Thoracic aorta (tissue), 2 donors: Measurements from ENCODE around the gene FOS. TPM values are rescaled to one million over a fixed set of nuclear protein-coding genes. Genes with fewer than 3 reads are reported as not detected.

Source experiments
- ATAC-seq: fragments of 150-250 bp; one replicate; pipeline ENCODE4 v1.8.0; 2017; ENCODE audit warnings: low read depth; ENCODE audit not compliant: insufficient number of reproducible peaks, low FRiP score
- DNase-seq: peaks from one replicate; pipeline ENCODE4 v3.0.0-alpha.2; 2020; ENCODE audit warnings: low spot score
- H3K27ac ChIP-seq, 2 donors: fragments of 200-600 bp; sonication (generic); 1 replicate in 1 of 2; 2 replicates in 1 of 2; pipeline ENCODE4 v1.5.1; 2016; ENCODE audit warnings: mild to moderate bottlenecking in 2 of 2, moderate library complexity in 2 of 2
- H3K27me3 ChIP-seq: fragments of 200-600 bp; sonication (generic); replicated peaks from 2 replicates; pipeline ENCODE4 v1.6.0; 2016; ENCODE audit warnings: mild to moderate bottlenecking; ENCODE audit not compliant: insufficient read depth
- H3K36me3 ChIP-seq: fragments of 200-600 bp; sonication (generic); one replicate; pipeline ENCODE4 v1.5.1; 2016
- H3K4me1 ChIP-seq, 2 donors: fragments of 200-600 bp; sonication (generic); 1 replicate in 1 of 2; 2 replicates in 1 of 2; pipeline versions ENCODE4 v1.5.1 to v1.6.0; 2016; ENCODE audit warnings: low read depth in 2 of 2, mild to moderate bottlenecking in 1 of 2; ENCODE audit not compliant: control insufficient read depth in 1 of 2
- H3K4me3 ChIP-seq: fragments of 200-600 bp; sonication (generic); 2 replicates; pipeline ENCODE4 v1.5.1; 2016; ENCODE audit warnings: mild to moderate bottlenecking
- H3K9me3 ChIP-seq: fragments of 200-600 bp; sonication (generic); 2 replicates; pipeline ENCODE4 v1.5.1; 2016
- total RNA-seq, 2 donors: library from RNA; depleted of rRNA; stranded (reverse); fragments of >200 nt; gene quantifications; one replicate each; pipeline versions ENCODE4 v1.1.0 to v1.2.3, GENCODE V29; 2016
- TF ChIP-seq, protein P1 (sequence below): fragments of 200-600 bp; sonication (generic); IDR thresholded peaks from one replicate; pipeline ENCODE4 v1.5.1; 2019; ENCODE audit warnings: antibody characterized with exemption

Gene FOS
- total RNA-seq, 2 donors from 2014 or later: 358 to 3,038 TPM

DNA sequence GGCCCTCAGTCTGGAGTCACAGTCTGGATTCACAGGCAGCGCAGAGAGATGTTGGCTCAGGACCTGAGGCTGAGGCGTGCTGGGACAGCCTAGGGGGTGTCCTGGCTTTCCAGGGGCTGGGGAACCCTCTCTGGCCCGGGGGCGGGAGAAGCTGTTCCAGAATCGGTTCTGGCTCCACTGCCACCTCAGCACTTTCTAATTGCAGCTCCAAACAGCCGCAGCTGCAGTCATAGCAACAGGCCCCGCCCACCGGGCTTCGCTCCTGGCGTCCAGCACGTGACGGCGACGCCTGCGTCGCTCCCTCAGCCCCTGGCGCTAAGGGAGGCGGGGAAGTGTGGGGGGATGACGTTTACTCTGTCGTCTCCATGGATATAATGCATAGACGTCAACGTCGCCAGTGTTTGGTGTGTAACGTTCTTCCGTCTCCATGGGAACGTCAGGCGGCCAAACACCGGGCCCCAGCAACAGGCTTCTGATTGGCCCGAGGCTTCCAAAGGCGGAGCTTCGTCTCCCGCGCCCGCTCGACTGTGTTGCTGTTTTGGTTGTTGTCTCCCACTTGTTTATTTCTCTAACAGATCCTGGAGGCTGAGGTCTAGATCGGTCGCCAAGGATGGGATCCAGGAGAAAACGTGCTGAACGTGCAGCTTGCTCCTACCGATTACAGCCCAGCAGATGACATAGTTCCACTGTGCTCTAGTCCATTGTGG is 19.7 kb upstream of the FOS start:
- DNase-seq (peak; percentile 92), ATAC-seq (peak; percentile 94)
- Histone ChIP-seq H3K9me3 (no peaks in the 10 kb centered on the region), H3K4me3 (peak overlapping the region; percentile 72), H3K4me1 (peaks cover 20 to 28% of the 10 kb centered on the region in 2 donors), H3K27me3 (no peaks in the 10 kb centered on the region), H3K36me3 (no peaks in the 10 kb centered on the region), H3K27ac (peak overlapping the region; percentile 95)
- TF ChIP-seq, protein P1, sequence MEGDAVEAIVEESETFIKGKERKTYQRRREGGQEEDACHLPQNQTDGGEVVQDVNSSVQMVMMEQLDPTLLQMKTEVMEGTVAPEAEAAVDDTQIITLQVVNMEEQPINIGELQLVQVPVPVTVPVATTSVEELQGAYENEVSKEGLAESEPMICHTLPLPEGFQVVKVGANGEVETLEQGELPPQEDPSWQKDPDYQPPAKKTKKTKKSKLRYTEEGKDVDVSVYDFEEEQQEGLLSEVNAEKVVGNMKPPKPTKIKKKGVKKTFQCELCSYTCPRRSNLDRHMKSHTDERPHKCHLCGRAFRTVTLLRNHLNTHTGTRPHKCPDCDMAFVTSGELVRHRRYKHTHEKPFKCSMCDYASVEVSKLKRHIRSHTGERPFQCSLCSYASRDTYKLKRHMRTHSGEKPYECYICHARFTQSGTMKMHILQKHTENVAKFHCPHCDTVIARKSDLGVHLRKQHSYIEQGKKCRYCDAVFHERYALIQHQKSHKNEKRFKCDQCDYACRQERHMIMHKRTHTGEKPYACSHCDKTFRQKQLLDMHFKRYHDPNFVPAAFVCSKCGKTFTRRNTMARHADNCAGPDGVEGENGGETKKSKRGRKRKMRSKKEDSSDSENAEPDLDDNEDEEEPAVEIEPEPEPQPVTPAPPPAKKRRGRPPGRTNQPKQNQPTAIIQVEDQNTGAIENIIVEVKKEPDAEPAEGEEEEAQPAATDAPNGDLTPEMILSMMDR: no peak

DNA sequence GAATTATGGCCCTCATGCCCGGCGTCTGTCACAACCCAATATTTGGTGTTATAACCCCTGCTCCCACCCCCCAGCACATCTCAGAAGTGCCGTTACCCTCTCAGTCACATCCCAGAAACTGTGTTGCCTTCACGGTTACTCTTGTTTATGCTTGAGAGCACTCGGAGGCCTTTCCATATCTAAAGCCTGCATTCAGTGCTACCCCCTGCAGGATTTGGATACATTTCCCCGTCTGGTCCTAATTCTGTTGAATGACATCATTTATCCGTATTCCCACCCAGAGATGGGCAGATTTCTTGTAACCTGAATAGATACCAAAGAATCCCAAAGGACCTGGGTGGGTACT is 19.1 kb upstream of the FOS start:
- Histone ChIP-seq H3K36me3 (no peaks in the 10 kb centered on the region), H3K27ac (peak overlapping the region; percentile 95), H3K4me3 (peak overlapping the region; percentile 72), H3K9me3 (no peaks in the 10 kb centered on the region), H3K27me3 (no peaks in the 10 kb centered on the region), H3K4me1 (peaks cover 17 to 23% of the 10 kb centered on the region in 2 donors)
- TF ChIP-seq, protein P1: peak; percentile 9
- peak; percentile 37 for ATAC-seq
- no peak for DNase-seq

DNA sequence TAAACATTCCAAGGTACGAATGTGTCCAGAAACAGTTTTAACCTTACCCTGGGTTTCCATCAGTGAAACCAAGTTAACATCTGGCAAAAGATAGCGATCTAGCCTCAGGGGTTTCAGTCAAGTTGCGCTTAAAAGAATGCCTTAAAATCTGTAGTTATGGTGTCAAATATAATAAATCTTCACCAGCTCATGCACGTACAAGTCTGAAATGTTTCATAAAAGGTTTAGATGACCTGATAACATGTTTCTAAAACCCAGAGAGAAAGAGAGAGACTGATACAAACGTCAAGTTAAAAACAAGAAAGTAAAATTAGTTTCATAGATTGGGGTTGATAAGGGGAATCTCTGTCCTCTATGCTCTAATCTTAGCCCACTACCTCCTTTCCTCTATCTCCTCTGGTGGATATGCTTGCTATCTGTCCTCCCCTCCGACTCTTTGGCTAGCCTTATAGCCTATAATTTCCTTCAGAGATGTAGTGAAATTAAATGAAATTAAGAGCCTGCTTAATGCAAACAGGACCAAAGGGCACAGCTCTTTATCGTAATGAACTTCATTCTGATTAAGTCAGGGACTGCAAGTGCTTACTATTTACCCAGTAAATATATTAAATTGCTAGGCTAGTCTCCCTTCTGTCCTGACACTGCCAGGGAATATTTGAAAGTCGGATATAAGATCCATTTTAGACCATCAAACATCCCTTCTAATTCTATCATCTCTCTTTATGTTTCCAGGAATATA is 18.4 kb upstream of the FOS start:
- no peaks in the 10 kb centered on the region for H3K9me3 ChIP-seq
- peak overlapping the region; percentile 95 for H3K27ac ChIP-seq
- TF ChIP-seq, protein P1: no peak
- ATAC-seq (no peak), DNase-seq (no peak)
- peaks cover 11 to 16% of the 10 kb centered on the region in 2 donors for H3K4me1 ChIP-seq
- H3K36me3 ChIP-seq: no peaks in the 10 kb centered on the region
- H3K27me3 ChIP-seq: no peaks in the 10 kb centered on the region
- H3K4me3 ChIP-seq: peak overlapping the region; percentile 72

DNA sequence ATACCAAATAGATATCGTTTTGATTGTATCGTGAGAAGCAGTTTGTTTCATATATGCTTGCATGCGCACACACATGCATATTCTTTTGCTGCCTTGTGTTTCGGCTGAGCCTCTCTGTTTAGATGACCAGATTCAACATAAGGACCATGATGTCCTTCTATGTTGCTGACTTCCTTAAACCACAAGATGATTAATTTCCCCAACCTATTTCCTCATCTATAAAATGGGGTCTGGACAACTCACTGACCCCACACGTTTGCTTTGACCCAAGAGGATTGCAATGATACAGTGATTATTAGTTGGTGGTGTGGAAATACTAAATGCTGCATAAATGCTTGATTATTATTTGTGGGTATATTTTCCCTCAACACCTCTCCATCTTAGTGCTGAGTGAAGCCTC is 16.8 kb upstream of the FOS start:
- no peaks in the 10 kb centered on the region for H3K36me3 ChIP-seq
- H3K27ac ChIP-seq: no peak overlapping the region
- no peak overlapping the region for H3K4me3 ChIP-seq
- no peak for ATAC-seq
- peaks cover 17 to 22% of the 10 kb centered on the region in 2 donors for H3K4me1 ChIP-seq
- H3K27me3 ChIP-seq: no peaks in the 10 kb centered on the region
- DNase-seq: no peak
- TF ChIP-seq, protein P1: no peak
- no peaks in the 10 kb centered on the region for H3K9me3 ChIP-seq

DNA sequence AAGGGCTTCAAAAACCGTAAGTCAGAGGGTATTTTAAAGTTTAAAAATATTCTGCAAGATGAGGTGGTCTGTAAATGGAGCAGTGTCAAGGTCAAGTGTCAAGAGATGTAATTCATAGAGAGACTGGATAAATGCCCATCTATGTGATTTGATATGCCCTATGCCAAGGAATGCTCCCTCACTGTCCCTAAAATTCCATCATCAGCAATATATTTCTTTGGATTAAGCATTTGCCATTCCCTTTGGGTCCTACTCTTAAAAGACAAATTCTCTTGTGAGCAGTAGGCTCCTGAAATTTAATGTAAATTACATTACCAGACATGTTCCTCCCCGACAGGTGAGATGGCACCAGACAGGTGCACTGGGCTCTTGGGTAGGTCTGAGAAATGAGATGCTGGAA is 16.0 kb upstream of the FOS start:
- ATAC-seq (no peak), DNase-seq (no peak)
- Histone ChIP-seq H3K36me3 (no peaks in the 10 kb centered on the region), H3K27me3 (no peaks in the 10 kb centered on the region), H3K9me3 (no peaks in the 10 kb centered on the region), H3K4me3 (no peak overlapping the region), H3K4me1 (peaks cover 25 to 31% of the 10 kb centered on the region in 2 donors), H3K27ac (no peak overlapping the region)
- TF ChIP-seq, protein P1: no peak
